Osteoblast (primary cell): ENCODE results near the gene GPC5. TPM values are rescaled to one million over a fixed set of nuclear protein-coding genes. Genes with fewer than 3 reads are reported as not detected.

Experiments
- DNase-seq: peaks from one replicate; pipeline ENCODE4 v3.0.0; 2011; ENCODE audit warnings: low spot score, mixed read lengths; ENCODE audit not compliant: insufficient read length; ENCODE audit errors: missing footprints
- H2AFZ ChIP-seq: 2 replicates; pipeline ENCODE4 v1.6.0; 2011; ENCODE audit warnings: mild to moderate bottlenecking, low read length
- H3K27ac ChIP-seq: 2 replicates; pipeline ENCODE4 v1.5.1; 2011; ENCODE audit warnings: mild to moderate bottlenecking, low read depth, low read length, moderate library complexity
- H3K27me3 ChIP-seq: 2 replicates; pipeline ENCODE4 v1.6.0; 2012; ENCODE audit warnings: mild to moderate bottlenecking, control low read depth, inconsistent platforms, low read length, moderate library complexity; ENCODE audit not compliant: insufficient read depth
- H3K36me3 ChIP-seq: 2 replicates; pipeline ENCODE4 v1.5.1; 2011; ENCODE audit warnings: mild to moderate bottlenecking, low read length, control low read depth, moderate library complexity; ENCODE audit not compliant: insufficient read depth
- H3K4me1 ChIP-seq: 2 replicates; pipeline ENCODE4 v1.5.1; 2011; ENCODE audit warnings: mild to moderate bottlenecking, low read length, control low read depth, moderate library complexity; ENCODE audit not compliant: insufficient read depth
- H3K4me2 ChIP-seq: 2 replicates; pipeline ENCODE4 v1.6.0; 2011; ENCODE audit warnings: mild to moderate bottlenecking, low read length; ENCODE audit not compliant: insufficient read depth
- H3K4me3 ChIP-seq: fragments of 200-600 bp; sonication (generic); 3 replicates; pipeline ENCODE4 v1.5.1; 2012; ENCODE audit warnings: mild to moderate bottlenecking, low read length, inconsistent platforms; ENCODE audit not compliant: insufficient read depth
- H3K79me2 ChIP-seq: 2 replicates; pipeline ENCODE4 v1.6.0; 2012; ENCODE audit warnings: mild to moderate bottlenecking, low read length, control low read depth, inconsistent platforms; ENCODE audit not compliant: insufficient read depth
- H3K9me3 ChIP-seq: 2 replicates; pipeline ENCODE4 v1.5.1; 2011; ENCODE audit warnings: low read depth, low read length, control low read depth
- H4K20me1 ChIP-seq: 2 replicates; pipeline ENCODE4 v1.6.0; 2012; ENCODE audit warnings: mild to moderate bottlenecking, low read length, control low read depth; ENCODE audit not compliant: insufficient read depth
- total RNA-seq: library from RNA; depleted of rRNA; stranded (reverse); fragments of >200 nt; gene quantifications from 2 replicates; pipeline ENCODE4 v1.2.3, GENCODE V29; 2012
- TF ChIP-seq, protein P1 (sequence below): IDR thresholded peaks from 2 replicates; pipeline ENCODE4 v1.5.1; 2011; ENCODE audit warnings: mild to moderate bottlenecking, low read depth, low read length, moderate library complexity; ENCODE audit errors: extremely low read depth

The GPC5 gene
- total RNA-seq, 1 donor, result 0.36 TPM

DNA sequence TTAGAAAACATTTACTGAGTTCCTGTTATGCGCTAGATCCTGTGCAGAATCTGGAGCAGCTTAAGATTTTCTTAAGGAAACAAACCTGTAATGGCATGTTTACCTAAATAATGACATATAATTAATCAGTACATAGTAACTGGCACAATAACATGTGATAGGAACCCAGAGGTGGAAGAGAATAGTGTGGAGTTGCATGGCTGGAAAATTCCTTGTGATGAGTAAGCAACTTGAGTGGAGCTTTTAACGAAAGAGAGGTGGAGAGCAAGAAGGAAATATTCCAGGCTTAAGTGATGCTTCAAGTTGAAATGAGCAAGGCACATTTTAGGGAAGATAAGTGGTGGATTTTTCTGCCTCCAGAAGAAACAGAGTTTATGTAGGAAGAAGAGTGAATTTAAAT lies 9.2 kb upstream of the GPC5 start:
- no peaks in the 10 kb centered on the region for H3K27me3 ChIP-seq
- no peak overlapping the region for H3K27ac ChIP-seq
- no peaks in the 10 kb centered on the region for H3K79me2 ChIP-seq
- no peak overlapping the region for H3K4me2 ChIP-seq
- no peak overlapping the region for H3K4me3 ChIP-seq
- H3K4me1 ChIP-seq, result no peaks in the 10 kb centered on the region
- H3K36me3 ChIP-seq, result no peaks in the 10 kb centered on the region
- peak; percentile 26 for DNase-seq
- no peaks in the 10 kb centered on the region for H3K9me3 ChIP-seq
- TF ChIP-seq, protein P1, sequence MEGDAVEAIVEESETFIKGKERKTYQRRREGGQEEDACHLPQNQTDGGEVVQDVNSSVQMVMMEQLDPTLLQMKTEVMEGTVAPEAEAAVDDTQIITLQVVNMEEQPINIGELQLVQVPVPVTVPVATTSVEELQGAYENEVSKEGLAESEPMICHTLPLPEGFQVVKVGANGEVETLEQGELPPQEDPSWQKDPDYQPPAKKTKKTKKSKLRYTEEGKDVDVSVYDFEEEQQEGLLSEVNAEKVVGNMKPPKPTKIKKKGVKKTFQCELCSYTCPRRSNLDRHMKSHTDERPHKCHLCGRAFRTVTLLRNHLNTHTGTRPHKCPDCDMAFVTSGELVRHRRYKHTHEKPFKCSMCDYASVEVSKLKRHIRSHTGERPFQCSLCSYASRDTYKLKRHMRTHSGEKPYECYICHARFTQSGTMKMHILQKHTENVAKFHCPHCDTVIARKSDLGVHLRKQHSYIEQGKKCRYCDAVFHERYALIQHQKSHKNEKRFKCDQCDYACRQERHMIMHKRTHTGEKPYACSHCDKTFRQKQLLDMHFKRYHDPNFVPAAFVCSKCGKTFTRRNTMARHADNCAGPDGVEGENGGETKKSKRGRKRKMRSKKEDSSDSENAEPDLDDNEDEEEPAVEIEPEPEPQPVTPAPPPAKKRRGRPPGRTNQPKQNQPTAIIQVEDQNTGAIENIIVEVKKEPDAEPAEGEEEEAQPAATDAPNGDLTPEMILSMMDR, result no peak
- no peaks in the 10 kb centered on the region for H4K20me1 ChIP-seq
- no peak overlapping the region for H2AFZ ChIP-seq

DNA sequence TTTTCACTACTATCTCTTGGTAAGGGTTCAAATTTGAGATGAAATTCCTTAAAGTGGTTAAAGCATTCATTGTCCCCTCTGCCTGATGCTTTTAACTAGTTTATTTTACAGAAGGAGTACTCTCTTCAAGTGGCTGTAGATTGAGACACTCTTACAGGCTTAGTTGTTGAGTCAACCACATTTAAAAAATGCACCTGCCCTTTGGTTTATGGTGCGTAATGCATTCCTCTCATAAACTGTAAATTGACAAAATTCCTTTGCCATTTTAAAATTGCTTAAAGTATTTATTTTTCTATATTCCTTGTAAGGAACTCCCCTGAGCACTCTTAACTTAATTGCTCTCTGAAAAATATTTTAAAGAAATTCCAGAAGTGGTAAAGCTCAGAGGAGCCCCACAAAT lies 826 bp upstream of the GPC5 start:
- Histone ChIP-seq H3K79me2 (no peaks in the 10 kb centered on the region), H3K36me3 (no peaks in the 10 kb centered on the region), H3K27ac (no peak overlapping the region), H3K4me2 (no peak overlapping the region), H2AFZ (no peak overlapping the region), H3K27me3 (peaks cover 19% of the 10 kb centered on the region), H3K4me1 (peaks cover 4% of the 10 kb centered on the region), H3K9me3 (no peaks in the 10 kb centered on the region), H3K4me3 (no peak overlapping the region), H4K20me1 (no peaks in the 10 kb centered on the region)
- TF ChIP-seq, protein P1, result no peak
- DNase-seq, result no peak

DNA sequence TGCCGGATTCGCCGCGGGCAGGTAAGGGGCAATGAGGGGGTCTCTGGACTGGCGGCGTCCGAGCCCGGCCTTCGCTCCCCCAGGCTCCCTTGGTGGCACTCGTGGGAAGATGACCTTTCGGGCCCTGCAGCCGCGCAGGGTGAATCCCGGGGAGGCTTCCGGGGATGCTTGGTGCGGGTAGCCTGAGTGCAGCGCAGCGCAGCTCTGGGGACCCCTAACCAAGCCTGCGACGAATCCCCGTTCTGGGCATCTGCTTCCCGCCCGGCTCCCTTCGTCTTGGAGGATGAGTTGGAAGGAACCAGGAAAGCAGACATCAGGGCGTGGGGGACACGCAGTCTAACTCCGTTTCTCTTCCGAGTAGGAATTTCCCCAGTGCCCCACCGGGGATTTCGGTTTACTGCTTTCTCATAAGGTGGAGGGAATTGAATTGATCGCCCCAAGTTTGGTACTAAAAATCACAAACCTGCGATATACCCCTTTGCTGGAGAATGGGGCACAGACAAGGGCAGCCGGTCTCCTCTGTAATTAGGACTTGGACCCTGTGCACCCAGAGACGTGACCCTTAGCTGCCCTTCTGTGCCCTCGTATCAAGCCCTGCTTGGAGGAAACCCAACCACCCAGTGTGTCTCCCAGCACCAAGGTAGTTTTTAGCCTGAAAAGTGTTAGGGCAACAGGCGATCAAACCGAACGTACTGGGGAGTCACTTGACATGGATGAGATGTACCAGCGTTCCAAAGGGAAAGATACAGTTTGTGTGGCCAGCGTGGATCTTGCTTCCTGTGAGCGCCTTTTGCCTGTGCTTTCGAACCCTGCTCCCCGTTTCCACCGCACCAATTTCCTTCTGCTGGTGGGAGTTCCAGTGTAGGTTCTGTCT lies 1.0 kb downstream of the GPC5 start:
- no peaks in the 10 kb centered on the region for H3K79me2 ChIP-seq
- H3K36me3 ChIP-seq, result no peaks in the 10 kb centered on the region
- H3K4me1 ChIP-seq, result peaks cover 4% of the 10 kb centered on the region
- peaks cover 19% of the 10 kb centered on the region for H3K27me3 ChIP-seq
- no peaks in the 10 kb centered on the region for H4K20me1 ChIP-seq
- no peak for DNase-seq
- no peak overlapping the region for H2AFZ ChIP-seq
- no peak overlapping the region for H3K4me3 ChIP-seq
- no peak overlapping the region for H3K27ac ChIP-seq
- H3K9me3 ChIP-seq, result no peaks in the 10 kb centered on the region
- peak overlapping the region; percentile 76 for H3K4me2 ChIP-seq
- TF ChIP-seq, protein P1, result no peak

DNA sequence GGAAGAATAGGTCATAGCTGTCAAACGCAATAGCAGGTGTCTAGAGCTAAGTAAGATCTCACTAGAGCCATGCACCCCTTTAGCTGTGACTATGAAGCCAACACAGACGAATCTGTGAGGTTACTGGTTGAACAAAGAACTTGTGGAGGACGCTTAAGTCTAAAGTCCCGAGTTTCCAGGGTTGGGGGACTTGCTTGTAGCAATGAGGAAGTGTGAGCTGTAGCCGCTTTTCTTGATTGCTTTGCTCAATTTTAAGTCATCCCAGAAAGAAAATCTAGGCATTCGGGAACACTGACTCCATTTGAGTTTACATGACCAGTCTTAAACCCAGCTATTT lies 1.6 kb downstream of the GPC5 start:
- TF ChIP-seq, protein P1, result no peak
- H3K4me1 ChIP-seq, result peaks cover 4% of the 10 kb centered on the region
- no peaks in the 10 kb centered on the region for H3K36me3 ChIP-seq
- H3K9me3 ChIP-seq, result no peaks in the 10 kb centered on the region
- peak; percentile 56 for DNase-seq
- no peak overlapping the region for H3K4me3 ChIP-seq
- no peak overlapping the region for H3K27ac ChIP-seq
- no peak overlapping the region for H2AFZ ChIP-seq
- H3K4me2 ChIP-seq, result no peak overlapping the region
- no peaks in the 10 kb centered on the region for H3K79me2 ChIP-seq
- no peaks in the 10 kb centered on the region for H4K20me1 ChIP-seq
- H3K27me3 ChIP-seq, result peaks cover 19% of the 10 kb centered on the region
